Measurements from ENCODE around the gene HLA-C.
"Not testable (repeated sequence)": the region's sequence is repeated elsewhere in the genome, so short reads cannot be mapped to it uniquely, and the experiment has no call there.

Gene HLA-C
- total RNA-seq: 2,082 to 2,367 (median 2,298) reads per million in 4 experiments

GRCh38 chr6:31271641-31272357 is at the start of gene HLA-C:
Gene HLA-C, minus strand, starts transcription at chr6:31272092. Its CDS starts 21 bp downstream, at chr6:31272071.
- DNase-seq: peak; percentile 90

- DNase-seq: no peak
Measured at GRCh38 chr6:31321005-31321707, 49.3 kb upstream of the HLA-C start.

- no peak for DNase-seq
Measured at GRCh38 chr6:31317036-31317435, 45.1 kb upstream of the HLA-C start.

- DNase-seq: no peak
Measured at GRCh38 chr6:31309641-31310040, 37.7 kb upstream of the HLA-C start.

GRCh38 chr6:31308845-31309175 is 36.9 kb upstream of the HLA-C start:
- DNase-seq: no peak

GRCh38 chr6:31308050-31308844 is 36.4 kb upstream of the HLA-C start:
- DNase-seq: peak; percentile 53

- DNase-seq: no peak
Measured at GRCh38 chr6:31307669-31308049, 35.8 kb upstream of the HLA-C start.

- DNase-seq: no peak
Measured at GRCh38 chr6:31305703-31306219, 33.9 kb upstream of the HLA-C start.

GRCh38 chr6:31304683-31305082 is 32.8 kb upstream of the HLA-C start:
- no peak for DNase-seq

- DNase-seq: no peak
Measured at GRCh38 chr6:31300797-31301196, 28.9 kb upstream of the HLA-C start.

GRCh38 chr6:31299947-31300346 is 28.1 kb upstream of the HLA-C start:
- no peak for DNase-seq

- no peak for DNase-seq
Measured at GRCh38 chr6:31299511-31299910, 27.6 kb upstream of the HLA-C start.

GRCh38 chr6:31294056-31294455 is 22.2 kb upstream of the HLA-C start:
- no peak for DNase-seq

GRCh38 chr6:31293343-31293742 is 21.5 kb upstream of the HLA-C start:
- DNase-seq: no peak

- DNase-seq: no peak
Measured at GRCh38 chr6:31289788-31290187, 17.9 kb upstream of the HLA-C start.

GRCh38 chr6:31287619-31288018 is 15.7 kb upstream of the HLA-C start:
- DNase-seq: no peak

- no peak for DNase-seq
Measured at GRCh38 chr6:31285982-31286381, 14.1 kb upstream of the HLA-C start.

GRCh38 chr6:31285486-31285885 is 13.6 kb upstream of the HLA-C start:
- no peak for DNase-seq

- DNase-seq: not testable (repeated sequence)
Measured at GRCh38 chr6:31279647-31280046, 7.8 kb upstream of the HLA-C start.

GRCh38 chr6:31272836-31273626 is 1.1 kb upstream of the HLA-C start:
- DNase-seq: no peak

- no peak for DNase-seq
Measured at GRCh38 chr6:31272436-31272835, 544 bp upstream of the HLA-C start.

GRCh38 chr6:31270788-31271640 is 878 bp downstream of the HLA-C start:
- peak; percentile 61 for DNase-seq
